ENCODE data around the gene CYP27B1.

CYP27B1 gene

GRCh38 chr12:57751788-57752667 is 14.8 kb downstream of the CYP27B1 start, which contains the start of gene CDK4:
CDK4 (minus strand) TSS chr12:57752310; CDS start chr12:57751717, 593 bp downstream.
- DNase-seq (ENCODE audit: low read depth) = peak; percentile 100

- no peak for DNase-seq (ENCODE audit: low read depth)
These were observed 15.5 kb downstream of the CYP27B1 start for GRCh38 chr12:57751432-57751787.

GRCh38 chr12:57750561-57751431 is 16.1 kb downstream of the CYP27B1 start:
- no peak for DNase-seq (ENCODE audit: low read depth)

GRCh38 chr12:57749061-57749460 is 17.8 kb downstream of the CYP27B1 start:
- no peak for DNase-seq (ENCODE audit: low read depth)

GRCh38 chr12:57746025-57746424 is 20.9 kb downstream of the CYP27B1 start:
- DNase-seq (ENCODE audit: low read depth) = no peak

GRCh38 chr12:57745485-57745881 is 21.4 kb downstream of the CYP27B1 start:
- DNase-seq (ENCODE audit: low read depth) = no peak

GRCh38 chr12:57744777-57745484 is 21.9 kb downstream of the CYP27B1 start, which contains the start of gene TSPAN31:
TSPAN31 (plus strand) TSS chr12:57745039; CDS start chr12:57745155, 116 bp downstream.
- peak; percentile 99 for DNase-seq (ENCODE audit: low read depth)

GRCh38 chr12:57744194-57744776 is 22.6 kb downstream of the CYP27B1 start:
- no peak for DNase-seq (ENCODE audit: low read depth)

- no peak for DNase-seq (ENCODE audit: low read depth)
These were observed 23.1 kb downstream of the CYP27B1 start for GRCh38 chr12:57743769-57744168.

GRCh38 chr12:57741844-57742738 is 24.8 kb downstream of the CYP27B1 start:
- DNase-seq (ENCODE audit: low read depth) = no peak

- DNase-seq (ENCODE audit: low read depth) = no peak
These were observed 25.5 kb downstream of the CYP27B1 start for GRCh38 chr12:57741413-57741789.

- no peak for DNase-seq (ENCODE audit: low read depth)
These were observed 26.0 kb downstream of the CYP27B1 start for GRCh38 chr12:57740656-57741412.

- DNase-seq (ENCODE audit: low read depth) = no peak
These were observed 26.9 kb downstream of the CYP27B1 start for GRCh38 chr12:57739914-57740538.

- no peak for DNase-seq (ENCODE audit: low read depth)
These were observed 27.5 kb downstream of the CYP27B1 start for GRCh38 chr12:57739387-57739786.

- DNase-seq (ENCODE audit: low read depth) = no peak
These were observed 28.1 kb downstream of the CYP27B1 start, which contains the start of gene AGAP2 for GRCh38 chr12:57738661-57739237. AGAP2 (minus strand) TSS chr12:57738742; CDS start chr12:57738246, 496 bp downstream.

- DNase-seq (ENCODE audit: low read depth) = peak; percentile 30
These were observed 29.1 kb downstream of the CYP27B1 start for GRCh38 chr12:57737467-57738460.

- DNase-seq (ENCODE audit: low read depth) = no peak
These were observed 30.0 kb downstream of the CYP27B1 start for GRCh38 chr12:57736741-57737466.
